PC-3 (cell line): ENCODE results near the gene VAPB. TPM values are rescaled to one million over a fixed set of nuclear protein-coding genes. Genes with fewer than 3 reads are reported as not detected.

Experiments used
- ATAC-seq: fragments of 200-7000 bp; cut with Tn5 transposase; 2 replicates; pipeline ENCODE4 v1.9.1; 2020; ENCODE audit warnings: mild to moderate bottlenecking, moderate library complexity
- BruUV-seq: library from RNA; stranded (reverse); fragments of 400-500 nt; replicated peaks from 2 replicates; lab custom pipeline; 2021; lab: Mats Ljungman, UMichigan
- CTCF ChIA-PET: fragments of 300-600 bp; sonication (Branson Sonifier 250); formaldehyde crosslinking; loops from one replicate; lab custom pipeline; 2022; ENCODE audit warnings: antibody characterized with exemption; lab: Charles Lee
- POLR2A ChIA-PET: fragments of 300-600 bp; sonication (Branson Sonifier 250); formaldehyde crosslinking; loops from one replicate; lab custom pipeline; 2022; ENCODE audit warnings: antibody characterized with exemption; ENCODE audit not compliant: unreplicated experiment; lab: Charles Lee
- DNase-seq: peaks from one replicate; pipeline ENCODE4 v3.0.0-alpha.2; 2015
- H2AFZ ChIP-seq: fragments of 300-600 bp; sonication (generic); 2 replicates; pipeline ENCODE4 v1.6.0; 2016; ENCODE audit warnings: antibody characterized with exemption, low read length
- H3F3A ChIP-seq: fragments of 300-600 bp; sonication (generic); one replicate; pipeline ENCODE4 v1.6.0; 2017; ENCODE audit warnings: antibody characterized with exemption, low read length, control low read depth, mild to moderate bottlenecking; ENCODE audit not compliant: unreplicated experiment
- H3K27ac ChIP-seq: fragments of 300-600 bp; sonication (generic); 2 replicates; pipeline ENCODE4 v1.5.1; 2016; ENCODE audit warnings: mild to moderate bottlenecking, low read length
- H3K27me3 ChIP-seq: fragments of 300-600 bp; sonication (generic); 2 replicates; pipeline ENCODE4 v1.6.1; 2016; ENCODE audit warnings: low read length, mixed read lengths
- H3K36me3 ChIP-seq: fragments of 300-600 bp; sonication (generic); 2 replicates; pipeline ENCODE4 v1.6.1; 2016; ENCODE audit warnings: low read depth, mixed run types, low read length, mixed read lengths
- H3K4me1 ChIP-seq: fragments of 300-600 bp; sonication (generic); 2 replicates; pipeline ENCODE4 v1.5.1; 2016; ENCODE audit warnings: low read length; ENCODE audit not compliant: insufficient read depth
- H3K4me2 ChIP-seq: fragments of 300-600 bp; sonication (generic); 2 replicates; pipeline ENCODE4 v1.6.0; 2016; ENCODE audit warnings: low read length
- H3K4me3 ChIP-seq: fragments of 300-600 bp; sonication (generic); 2 replicates; pipeline ENCODE4 v1.5.1; 2016; ENCODE audit warnings: mild to moderate bottlenecking, low read length, mixed read lengths
- H3K79me2 ChIP-seq: fragments of 300-600 bp; sonication (generic); 2 replicates; pipeline ENCODE4 v1.6.1; 2017; ENCODE audit warnings: low read length, mixed read lengths
- H3K9ac ChIP-seq: fragments of 300-600 bp; sonication (generic); 2 replicates; pipeline ENCODE4 v1.6.0; 2016; ENCODE audit warnings: mild to moderate bottlenecking, low read length
- H3K9me2 ChIP-seq: fragments of 300-600 bp; sonication (generic); replicated peaks from 2 replicates; pipeline ENCODE4 v1.6.1; 2016; ENCODE audit warnings: mixed run types, low read length, mixed read lengths
- H3K9me3 ChIP-seq: fragments of 300-600 bp; sonication (generic); 2 replicates; pipeline ENCODE4 v1.6.1; 2016; ENCODE audit warnings: low read length, mixed read lengths
- H4K20me1 ChIP-seq: fragments of 300-600 bp; sonication (generic); 2 replicates; pipeline ENCODE4 v1.6.1; 2016; ENCODE audit warnings: low read length, mixed read lengths
- CTCF ChIP-seq: fragments of 300-600 bp; sonication (generic); conservative IDR thresholded peaks from 2 replicates; pipeline ENCODE4 v1.5.1; 2017; ENCODE audit warnings: antibody characterized with exemption, low read depth, mild to moderate bottlenecking, low read length
- EZH2 ChIP-seq: fragments of 300-600 bp; sonication (generic); IDR thresholded peaks from one replicate; pipeline ENCODE4 v1.6.1; 2017; ENCODE audit warnings: antibody characterized with exemption, mild to moderate bottlenecking, low read length; ENCODE audit not compliant: unreplicated experiment
- EZH2phosphoT487 ChIP-seq: fragments of 300-600 bp; sonication (generic); IDR thresholded peaks from 2 replicates; pipeline ENCODE4 v1.6.1; 2018; ENCODE audit warnings: mild to moderate bottlenecking, antibody characterized with exemption, low read length, borderline replicate concordance
- intact Hi-C: fragments of 100-400 bp; cut with micrococcal nuclease; formaldehyde crosslinking; loops from 2 replicates; pipeline ENCODE4 v1.9.0; 2023
- total RNA-seq: library from RNA; depleted of rRNA; stranded (reverse); fragments of >200 nt; gene quantifications from 2 replicates; pipeline ENCODE4 v1.2.3, GENCODE V29; 2014

VAPB gene
- total RNA-seq, 1 experiment from 2014 or later, result 16.5 TPM

DNA sequence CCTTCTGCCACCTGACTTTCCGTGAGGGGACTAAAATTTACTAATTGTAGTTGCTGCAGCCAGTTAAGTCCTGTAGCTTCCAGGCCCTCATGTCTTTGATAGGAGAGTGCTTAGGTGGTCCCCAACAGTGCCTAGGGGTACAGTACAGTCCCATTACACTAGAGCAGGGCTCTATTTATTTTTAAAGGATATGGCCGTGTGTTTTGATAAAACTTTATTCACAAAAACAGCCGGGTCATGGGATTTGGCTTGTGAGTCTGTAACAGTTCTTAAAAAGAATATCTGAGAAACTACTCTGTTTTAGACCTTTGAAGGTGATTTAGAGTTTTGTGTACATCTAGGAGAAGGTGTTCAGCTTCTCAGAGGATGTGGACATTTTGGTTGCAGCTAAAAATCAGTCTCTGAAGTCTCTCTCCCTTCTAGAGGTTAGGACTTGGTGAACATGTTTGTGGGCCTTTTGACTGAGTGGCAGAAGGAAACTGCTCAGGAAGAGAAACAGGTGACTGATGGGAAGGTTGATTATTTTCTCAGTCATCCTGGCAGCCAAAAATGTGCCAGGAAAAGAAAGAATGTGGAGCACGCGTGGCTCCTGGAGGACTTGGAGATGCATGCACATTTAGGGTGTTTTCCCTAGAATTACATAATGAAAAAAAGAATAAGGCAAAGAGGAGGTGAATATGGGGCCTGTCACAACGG lies 57.4 kb downstream of the VAPB start:
- intact Hi-C loops, result loop anchor here (2.0 to 10.0 kb wide), 2 partner anchors 40 to 62 kb away; partner anchors contain the start of gene VAPB

DNA sequence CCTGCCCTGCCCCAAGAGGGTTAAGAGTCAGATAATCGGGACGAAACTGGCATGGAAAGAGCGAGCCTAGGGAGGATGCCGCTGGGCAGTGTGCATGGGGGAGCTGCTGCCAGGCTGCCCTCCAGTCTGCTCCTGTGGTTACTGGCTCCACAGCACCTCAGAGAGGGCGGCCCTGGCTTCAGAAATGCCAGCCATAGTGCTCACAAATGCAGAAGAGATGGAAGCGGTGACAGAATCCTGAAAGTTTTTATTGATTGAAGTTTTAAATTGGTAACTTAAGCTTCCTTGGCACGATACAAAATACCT lies 57.9 kb downstream of the VAPB start:
- Histone ChIP-seq H3K4me2 (no peak overlapping the region), H3K36me3 (peaks cover 30% of the 10 kb centered on the region), H3K27ac (no peak overlapping the region), H3F3A (no peaks in the 10 kb centered on the region), H3K27me3 (no peaks in the 10 kb centered on the region), H3K4me3 (no peak overlapping the region), H4K20me1 (no peaks in the 10 kb centered on the region), H2AFZ (no peak overlapping the region), H3K4me1 (no peaks in the 10 kb centered on the region), H3K9me2 (no peaks in the 10 kb centered on the region), H3K9ac (no peak overlapping the region), H3K79me2 (0 out of 2 replicates have a peak, but pooled peaks cover 1% of the 10 kb centered on the region), H3K9me3 (no peaks in the 10 kb centered on the region)
- DNase-seq (no peak), ATAC-seq (peak; percentile 33)
- no TSS peak for BruUV-seq
- POLR2A ChIA-PET, result no interaction called here
- CTCF ChIA-PET, result no interaction called here
- intact Hi-C loops, result loop anchor here (1.0 to 10.0 kb wide), 5 partner anchors 40 to 210 kb away; partner anchors contain the start of gene VAPB
- TF ChIP-seq EZH2phosphoT487, result no peak
- no peak for TF ChIP-seq CTCF
- no peak for TF ChIP-seq EZH2

More for the DNA sequence above, 57.4 kb downstream of the VAPB start:
- ChIA-PET CTCF (no interaction called here), POLR2A (no interaction called here)
- TF ChIP-seq EZH2 (no peak), CTCF (no peak), EZH2phosphoT487 (no peak)
- H3K36me3 ChIP-seq, result peaks cover 35% of the 10 kb centered on the region
- no peak overlapping the region for H2AFZ ChIP-seq
- no peaks in the 10 kb centered on the region for H3K27me3 ChIP-seq
- no peak overlapping the region for H3K27ac ChIP-seq
- ATAC-seq (no peak), DNase-seq (no peak)
- 0 out of 2 replicates have a peak, but pooled peaks cover 6% of the 10 kb centered on the region for H3K79me2 ChIP-seq
- no peaks in the 10 kb centered on the region for H3K9me2 ChIP-seq
- no peaks in the 10 kb centered on the region for H3F3A ChIP-seq
- no peak overlapping the region for H3K4me2 ChIP-seq
- no peak overlapping the region for H3K4me3 ChIP-seq
- no peaks in the 10 kb centered on the region for H4K20me1 ChIP-seq
- no peaks in the 10 kb centered on the region for H3K4me1 ChIP-seq
- H3K9ac ChIP-seq, result no peak overlapping the region
- BruUV-seq, result no TSS peak
- H3K9me3 ChIP-seq, result no peaks in the 10 kb centered on the region
